OCI-LY3 (cell line): Measurements from ENCODE around the gene TRMT6.

Experiments
- CTCF ChIP-seq: fragments of 200-600, 300-600 bp; sonication (generic); IDR thresholded peaks from 2 replicates; pipeline ENCODE4 v1.5.1; 2014; ENCODE audit warnings: antibody characterized with exemption, low read length, low read depth
- EZH2phosphoT487 ChIP-seq: fragments of 200-600 bp; shearing (Covaris generic); IDR thresholded peaks from 2 replicates; pipeline ENCODE4 v1.6.1; 2018; ENCODE audit warnings: antibody characterized with exemption, mixed run types, low read depth

DNA sequence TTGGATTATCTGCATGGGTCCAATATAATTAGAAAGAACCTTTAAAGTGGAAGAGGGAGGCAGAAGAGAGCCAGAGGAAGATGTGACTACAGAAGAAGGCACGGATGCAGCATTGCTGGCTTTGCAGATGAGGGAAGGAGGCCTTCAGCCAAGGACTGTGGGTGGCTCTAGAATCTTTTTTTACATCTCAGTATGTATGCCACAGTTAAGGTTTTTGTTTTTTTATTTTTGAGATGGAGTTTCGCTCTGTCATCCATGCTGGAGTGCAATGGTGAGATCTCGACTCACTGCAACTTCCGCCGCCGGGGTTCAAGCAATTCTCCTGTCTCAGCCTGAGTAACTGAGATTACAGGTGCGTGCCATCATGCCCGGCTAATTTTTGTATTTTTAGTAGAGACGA lies 49.5 kb upstream of the TRMT6 start:
- TF ChIP-seq EZH2phosphoT487: no peak
- no peak for TF ChIP-seq CTCF
